Hypothalamus (tissue), 51 donors: ENCODE results near the gene UBXN1.
"Not testable (repeated sequence)": the region's sequence is repeated elsewhere in the genome, so short reads cannot be mapped to it uniquely, and the experiment has no call there.

ENCODE experiments used
- DNase-seq, 51 donors: peaks; one replicate each; lab custom pipeline; 2025; lab: John Stamatoyannopoulos, UW

Gene UBXN1

DNA sequence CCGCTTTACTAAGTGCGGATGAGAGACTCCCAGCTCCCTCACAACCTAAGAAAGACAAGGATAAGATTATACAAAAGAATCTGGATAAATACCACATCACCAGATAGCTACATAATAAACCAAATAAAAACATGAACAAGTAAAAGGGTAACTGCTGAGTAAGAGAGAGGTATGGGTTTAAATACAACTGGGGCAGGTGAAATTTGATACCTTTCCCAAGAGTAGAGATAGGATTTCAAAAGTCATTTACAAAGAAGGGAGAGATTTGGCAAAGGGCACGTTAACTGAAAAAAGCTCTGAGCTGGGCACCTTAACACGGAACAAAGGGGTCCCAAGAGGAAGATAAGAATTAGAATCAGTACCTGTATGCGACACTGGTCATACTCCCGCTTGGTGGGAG is 1.7 kb downstream of the UBXN1 start:
- DNase-seq, result no peak

GRCh38 chr11:62676698-62677097 is 2.2 kb downstream of the UBXN1 start:
- DNase-seq, result no peak

DNA sequence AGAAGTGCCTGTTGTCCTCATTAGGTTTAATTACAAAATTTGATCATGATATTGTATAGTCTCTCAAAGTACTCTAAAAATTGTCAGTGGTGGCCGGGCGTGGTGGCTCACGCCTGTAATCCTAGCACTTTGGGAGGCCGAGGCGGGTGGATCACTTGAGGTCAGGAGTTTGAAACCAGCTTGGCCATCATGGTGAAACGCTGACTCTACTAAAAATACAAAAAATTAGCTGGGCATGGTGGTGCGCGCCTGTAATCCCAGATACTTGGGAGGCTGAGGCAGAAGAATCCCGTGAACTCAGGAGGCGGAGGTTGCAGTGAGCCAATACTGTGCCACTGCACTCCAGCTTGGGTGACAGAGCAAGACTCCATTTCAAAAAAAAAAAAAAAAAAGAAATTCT is 3.5 kb downstream of the UBXN1 start:
- not testable (repeated sequence) for DNase-seq

DNA sequence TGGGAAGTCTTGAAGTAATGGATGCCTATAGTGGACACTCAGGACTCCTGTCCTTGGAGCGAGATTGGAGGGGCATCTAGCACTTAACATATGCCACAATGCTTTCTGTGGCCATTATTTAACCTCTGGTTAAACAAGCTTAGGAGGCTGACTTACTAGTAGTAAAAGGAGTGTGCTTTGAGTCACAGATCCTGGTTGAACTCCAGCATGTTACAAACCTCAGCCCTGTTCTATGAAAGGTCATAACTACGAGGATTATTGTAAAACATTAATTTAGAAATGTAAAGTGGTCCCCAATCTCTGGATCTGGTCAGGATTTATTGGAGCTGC is 5.7 kb downstream of the UBXN1 start:
- no peak for DNase-seq

- DNase-seq, result peak; percentile 42 to 91 (median 71)
These were observed 7.1 kb downstream of the UBXN1 start, which contains the start of the genes LBHD1 and UQCC3 for GRCh38 chr11:62671608-62672389. LBHD1 (minus strand) TSS chr11:62672267; CDS start chr11:62670031, 2,236 bp downstream. UQCC3 (plus strand) TSS chr11:62671673; CDS start chr11:62671746, 73 bp downstream.

DNA sequence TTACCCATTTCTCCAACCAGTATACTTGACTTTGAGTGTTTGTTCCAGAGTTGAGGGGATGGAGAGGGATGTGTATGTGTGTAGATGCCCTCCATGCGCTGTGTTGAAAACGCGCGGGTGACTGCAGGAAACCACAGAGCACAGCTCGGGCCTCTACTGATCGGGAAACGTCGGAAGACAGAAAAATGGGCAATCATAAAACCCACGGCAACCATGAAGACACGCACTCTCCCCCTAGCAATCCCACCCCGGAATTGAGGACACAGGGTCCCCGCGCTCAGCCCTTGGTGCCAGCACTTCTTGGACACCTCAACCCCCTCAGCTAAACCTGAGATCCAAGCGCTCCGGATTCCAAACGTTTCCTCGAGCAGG is 7.7 kb downstream of the UBXN1 start:
- DNase-seq, result no peak

GRCh38 chr11:62669420-62670161 is 9.3 kb downstream of the UBXN1 start:
- no peak for DNase-seq

- no peak for DNase-seq
These were observed 11.4 kb downstream of the UBXN1 start for GRCh38 chr11:62667460-62667859.

DNA sequence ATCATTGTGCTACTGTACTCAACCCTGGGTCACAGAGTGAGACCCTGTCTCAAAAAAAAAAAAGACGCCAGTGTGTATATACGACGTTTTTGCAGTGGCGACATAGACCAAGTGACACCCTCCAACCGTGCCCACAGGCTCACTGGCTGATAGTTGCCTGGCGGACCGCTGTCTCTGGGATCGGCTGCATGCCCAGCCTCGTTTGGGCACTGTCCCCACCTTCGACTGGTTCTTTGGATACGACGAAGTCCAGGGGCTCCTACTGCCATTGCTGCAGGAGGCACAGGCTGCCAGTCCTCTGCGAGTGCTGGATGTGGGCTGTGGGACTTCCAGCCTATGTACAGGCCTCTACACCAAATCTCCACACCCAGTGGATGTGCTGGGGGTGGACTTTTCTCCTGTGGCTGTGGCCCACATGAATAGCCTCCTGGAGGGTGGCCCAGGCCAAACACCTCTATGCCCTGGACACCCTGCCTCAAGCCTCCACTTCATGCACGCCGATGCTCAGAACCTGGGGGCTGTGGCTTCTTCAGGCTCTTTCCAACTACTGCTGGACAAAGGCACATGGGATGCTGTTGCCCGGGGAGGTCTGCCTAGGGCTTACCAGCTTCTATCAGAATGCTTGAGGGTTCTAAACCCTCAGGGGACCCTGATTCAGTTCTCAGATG is 12.5 kb downstream of the UBXN1 start:
- peak in 1 of 51 donors; percentile 28 for DNase-seq

DNA sequence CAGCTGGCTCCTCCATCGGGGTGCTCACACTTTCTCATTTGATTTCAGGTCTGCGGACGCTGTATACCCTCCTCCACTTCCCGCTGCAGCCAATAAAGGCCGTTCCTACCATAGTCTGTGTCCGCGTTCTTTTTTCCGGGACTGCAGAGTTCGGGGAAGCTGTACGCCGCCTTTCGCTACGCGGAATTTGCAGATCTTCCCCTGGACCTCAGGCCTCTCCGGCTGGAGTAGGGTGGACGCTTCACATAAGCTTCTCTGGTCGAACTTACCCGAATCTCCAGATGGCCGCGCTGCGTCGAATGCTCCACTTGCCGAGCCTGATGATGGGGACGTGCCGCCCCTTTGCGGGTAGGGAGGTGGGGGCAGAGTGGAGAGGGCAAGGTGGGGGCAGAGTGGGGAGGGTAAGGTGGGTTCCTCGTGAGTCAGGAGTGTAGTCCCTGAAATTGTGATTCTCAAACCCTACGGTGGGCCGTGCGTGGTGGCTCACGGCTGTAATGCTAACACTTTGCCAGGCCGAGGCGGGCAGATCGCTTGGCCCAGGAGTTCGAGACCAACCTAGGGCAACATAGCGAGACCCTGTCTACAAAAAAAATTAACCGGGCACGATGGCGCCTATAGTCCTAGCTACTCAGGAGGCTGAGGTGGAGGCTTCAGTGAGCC is 13.1 kb downstream of the UBXN1 start:
- DNase-seq, result peak in 31 of 51 donors; percentile 14 to 71 (median 49)

DNA sequence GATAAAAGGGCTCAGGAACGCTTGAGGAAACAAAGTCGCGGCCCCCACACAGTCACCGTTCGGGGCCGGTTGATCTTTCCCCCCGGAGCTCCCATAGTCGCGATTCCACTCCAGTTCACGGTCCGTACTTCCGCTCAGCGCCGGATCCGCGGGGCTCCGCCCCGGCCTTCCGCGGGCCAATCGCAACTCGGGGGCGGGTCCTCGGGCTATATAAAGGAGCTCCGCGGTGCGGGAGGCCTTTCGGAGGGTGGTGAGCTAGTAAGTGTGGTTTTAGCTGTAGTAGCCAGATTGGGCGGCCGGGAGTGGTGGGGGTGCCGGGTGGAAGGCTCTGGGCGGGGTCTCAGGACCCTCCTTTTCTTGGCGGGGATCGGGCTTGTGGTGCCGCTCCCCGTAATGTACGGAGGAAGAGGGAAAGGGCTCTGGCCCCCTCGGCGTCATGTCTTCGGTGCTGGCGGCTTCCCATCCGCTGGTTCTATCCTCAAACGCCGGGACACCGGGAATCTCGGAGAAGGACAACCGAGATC is 13.7 kb downstream of the UBXN1 start, which contains the start of the genes C11orf98 and CSKMT:
TSS of gene C11orf98 (minus strand) at position 136 of the 524 bp plus-strand sequence. CDS start at position 95, 41 bp downstream.
TSS of gene CSKMT (plus strand) at position 238 of the 524 bp plus-strand sequence. CDS start 568 bp downstream, outside the sequence.
- DNase-seq, result peak; percentile 64 to 98 (median 93)

DNA sequence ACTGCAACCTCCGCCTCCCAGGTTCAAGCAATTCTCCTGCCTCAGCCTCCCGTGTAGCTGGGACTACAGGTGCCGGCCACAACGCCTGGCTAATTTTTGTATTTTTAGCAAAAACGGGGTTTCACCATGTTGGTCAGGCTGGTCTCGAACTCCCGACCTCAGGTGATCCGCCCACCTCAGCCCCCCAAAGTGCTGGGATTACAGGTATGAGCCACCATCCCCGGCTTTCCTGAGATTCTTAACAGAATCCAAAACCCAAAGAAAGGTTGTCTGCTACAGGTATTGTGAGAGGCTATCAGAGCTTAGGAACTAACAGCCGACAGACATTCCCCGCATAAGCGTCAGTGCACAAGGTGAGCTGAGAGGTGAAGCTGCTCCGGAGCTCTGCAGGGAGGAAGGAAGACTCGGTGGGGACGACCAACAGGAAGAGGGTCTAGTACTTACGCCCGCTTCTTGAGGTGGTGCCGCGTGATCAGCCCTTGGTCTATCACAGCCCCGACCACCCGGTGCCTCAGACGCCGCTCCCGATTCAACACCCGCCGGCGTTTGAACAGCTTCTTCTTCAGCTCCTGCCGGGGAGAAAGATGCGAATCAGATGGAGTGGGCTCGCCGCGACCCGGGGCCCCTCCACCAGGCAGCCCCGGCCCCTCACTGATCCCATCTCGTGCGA is 14.3 kb downstream of the UBXN1 start:
- peak in 10 of 51 donors; percentile 56 to 73 (median 63) for DNase-seq

GRCh38 chr11:62656796-62657429 is 22.0 kb downstream of the UBXN1 start:
- DNase-seq, result no peak

DNA sequence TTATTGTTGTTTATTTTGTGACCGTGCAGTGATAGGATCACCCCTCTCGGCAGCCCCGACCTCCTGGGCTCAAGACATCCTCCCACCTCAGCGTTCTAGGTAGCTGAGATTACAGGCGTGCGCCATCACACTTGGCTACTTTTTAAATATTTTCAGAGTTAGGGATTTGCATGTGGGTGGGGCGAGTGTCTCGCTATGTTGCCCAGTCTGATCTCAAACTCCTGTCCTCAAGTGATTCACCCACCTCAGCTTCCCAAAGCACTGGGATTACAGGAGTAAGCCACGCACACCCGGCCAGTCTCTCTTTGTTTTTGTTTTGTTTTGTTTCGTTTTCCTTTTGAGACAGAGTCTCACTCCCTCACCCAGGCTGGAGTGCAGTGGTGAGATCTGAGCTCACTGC is 24.6 kb downstream of the UBXN1 start:
- DNase-seq, result no peak

DNA sequence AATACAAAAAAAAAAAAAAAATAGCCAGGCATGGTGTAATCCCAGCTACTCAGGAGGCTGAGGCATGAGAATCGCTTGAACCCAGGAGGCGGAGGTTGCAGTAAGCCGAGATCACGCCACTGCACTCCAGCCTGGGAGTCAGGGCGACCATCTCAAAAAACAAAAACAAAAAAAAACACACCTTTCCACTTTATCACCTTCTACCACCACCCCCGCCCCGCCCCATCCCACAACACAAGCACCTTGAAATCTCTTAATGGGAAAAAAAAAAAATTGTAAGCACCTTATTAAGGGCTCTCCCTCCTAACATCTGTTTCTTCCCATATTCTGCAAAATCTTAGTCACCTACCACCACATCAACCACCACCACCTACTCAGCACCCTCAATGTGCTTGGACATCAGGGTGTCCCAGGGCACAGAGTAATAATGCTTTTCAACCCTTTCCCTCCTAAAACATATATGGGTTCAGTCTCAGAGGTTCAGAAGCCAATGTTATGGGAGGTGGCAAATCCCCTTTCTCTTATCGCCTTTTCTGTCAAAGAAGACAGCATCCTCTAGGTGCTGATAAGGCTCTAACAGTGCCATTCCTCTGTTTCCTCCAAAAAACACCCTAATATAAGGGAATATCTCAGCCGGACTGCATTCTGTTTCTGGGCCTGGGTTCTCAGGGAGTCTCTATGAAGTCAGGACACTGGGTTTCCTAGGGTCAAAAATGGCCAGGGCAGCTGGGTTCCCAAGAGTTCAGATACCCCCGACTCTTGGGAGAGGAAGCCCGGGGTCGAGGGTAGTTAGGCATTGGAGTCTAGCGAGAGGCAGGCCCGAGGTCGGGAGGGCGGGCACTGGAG is 26.5 kb downstream of the UBXN1 start:
- DNase-seq, result peak in 2 of 51 donors; percentile 39 to 49

- not testable (repeated sequence) for DNase-seq
These were observed 28.6 kb downstream of the UBXN1 start for GRCh38 chr11:62650283-62650682.

DNA sequence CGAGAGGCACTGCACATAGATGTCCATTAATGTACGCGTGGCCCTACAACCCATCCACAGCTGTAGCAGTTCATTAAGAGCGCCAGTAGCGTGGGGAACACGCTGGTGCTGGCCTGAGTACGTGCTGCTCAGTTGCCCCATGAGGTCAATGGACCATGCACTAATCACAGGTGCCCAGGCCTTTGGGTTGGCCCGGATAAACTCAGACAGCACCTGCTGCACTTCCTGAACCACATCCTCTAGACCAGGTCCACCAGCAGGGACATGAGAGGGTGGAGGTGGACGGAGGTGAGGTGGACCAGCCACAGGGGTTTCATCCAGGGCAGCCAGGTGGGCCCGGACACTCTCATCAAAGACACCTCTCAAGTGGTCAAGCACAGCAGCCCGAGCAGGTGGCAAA is 29.4 kb downstream of the UBXN1 start:
- DNase-seq, result no peak

GRCh38 chr11:62648967-62649364 is 29.9 kb downstream of the UBXN1 start:
- DNase-seq, result no peak
